Endodermal cell (in vitro differentiated cells): ENCODE data around the gene SLMAP. TPM values are rescaled to one million over a fixed set of nuclear protein-coding genes. Genes with fewer than 3 reads are reported as not detected.

Experiments used
- DNase-seq: peaks from one replicate; pipeline ENCODE4 v3.0.0-alpha.2; 2017
- H3K27ac ChIP-seq: 2 replicates; pipeline ENCODE4 v1.5.1; 2013; ENCODE audit warnings: mild to moderate bottlenecking, low read depth, low read length, moderate library complexity
- H3K27me3 ChIP-seq: 2 replicates; pipeline ENCODE4 v1.6.1; 2013; ENCODE audit warnings: mild to moderate bottlenecking, low read length, moderate library complexity; ENCODE audit not compliant: insufficient read depth, control insufficient read depth, poor library complexity, severe bottlenecking
- H3K36me3 ChIP-seq: 2 replicates; pipeline ENCODE4 v1.7.0; 2013; ENCODE audit warnings: mild to moderate bottlenecking, low read length, moderate library complexity; ENCODE audit not compliant: control insufficient read depth, insufficient read depth
- H3K4me1 ChIP-seq: one replicate; pipeline ENCODE4 v1.7.0; 2013; ENCODE audit warnings: low read length; ENCODE audit not compliant: control insufficient read depth, insufficient read depth
- H3K4me3 ChIP-seq: 2 replicates; pipeline ENCODE4 v1.5.1; 2013; ENCODE audit warnings: mild to moderate bottlenecking, low read length, moderate library complexity
- H3K9ac ChIP-seq: 2 replicates; pipeline ENCODE4 v1.6.1; 2013; ENCODE audit warnings: mild to moderate bottlenecking, low read length, moderate library complexity; ENCODE audit not compliant: poor library complexity, severe bottlenecking; ENCODE audit errors: extremely low read depth
- H3K9me3 ChIP-seq: 2 replicates; pipeline ENCODE4 v1.6.1; 2013; ENCODE audit warnings: mild to moderate bottlenecking, low read length, moderate library complexity; ENCODE audit not compliant: control insufficient read depth
- H3K27ac Mint-ChIP-seq: 2 replicates; pipeline ENCODE4 v1.8.0; 2020; ENCODE audit warnings: mixed read lengths
- H3K27me3 Mint-ChIP-seq: 2 replicates; pipeline ENCODE4 v1.8.0; 2021; ENCODE audit warnings: mild to moderate bottlenecking, mixed read lengths; ENCODE audit not compliant: insufficient read depth
- H3K36me3 Mint-ChIP-seq: 2 replicates; pipeline ENCODE4 v1.8.0; 2020; ENCODE audit warnings: low read depth, mixed read lengths
- H3K4me1 Mint-ChIP-seq: 2 replicates; pipeline ENCODE4 v1.8.0; 2020; ENCODE audit warnings: mixed read lengths
- H3K4me3 Mint-ChIP-seq: 2 replicates; pipeline ENCODE4 v1.8.0; 2020; ENCODE audit warnings: mild to moderate bottlenecking, moderate library complexity, mixed read lengths
- H3K9me3 Mint-ChIP-seq: 2 replicates; pipeline ENCODE4 v1.8.0; 2020; ENCODE audit warnings: mild to moderate bottlenecking, mixed read lengths
- WGBS, 2 experiments: methylation state at CpG; one replicate each; pipeline versions ENCODE4 v1.1.5 to v1.1.7; 2013; ENCODE audit warnings: missing lambda C conversion rate in 2 of 2, mixed read lengths in 1 of 2; ENCODE audit not compliant: insufficient coverage in 1 of 2, insufficient read length in 1 of 2; 5-methylcytosine and 5-hydroxymethylcytosine counted together
- total RNA-seq, 2 donors: library from RNA; stranded (reverse); fragmentation: NEBNext Ultra II Directional in 1 of 2; extraction: Animal tissue kit (Norgen Biotek cat#: 25700) in 1 of 2; gene quantifications; 2 replicates in 1 of 2; 3 replicates in 1 of 2; pipeline ENCODE4 v1.2.1, GENCODE V29; 2021
- TF ChIP-seq, protein P1 (sequence below): fragments of 200-600 bp; sonication (generic); conservative IDR thresholded peaks from 2 replicates; pipeline ENCODE4 v1.5.0; 2021; ENCODE audit warnings: antibody characterized with exemption, mild to moderate bottlenecking

The SLMAP gene
- total RNA-seq, 2 donors from 2014 or later: 64.8 to 65.7 TPM

DNA sequence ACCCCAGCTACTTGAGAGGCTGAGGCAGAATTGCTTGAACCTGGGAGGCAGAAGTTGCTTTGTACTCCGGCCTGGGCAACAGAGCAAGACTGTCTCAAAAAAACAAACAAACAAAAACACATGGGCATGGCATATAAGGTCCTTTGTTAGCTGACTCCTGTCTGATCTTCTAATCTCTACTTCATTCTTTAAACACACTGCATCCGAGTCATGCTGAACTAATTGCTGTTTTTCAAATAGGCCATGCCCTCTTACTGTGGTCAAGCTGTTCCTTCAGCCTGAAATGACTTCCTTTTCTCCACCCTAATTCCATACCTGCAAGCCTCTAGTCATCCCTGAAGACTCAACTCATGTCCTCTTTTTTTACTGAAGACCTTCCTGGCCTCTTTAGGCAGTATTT lies 22.3 kb upstream of the SLMAP start:
- no peaks in the 10 kb centered on the region for H3K9me3 ChIP-seq
- H3K4me3 Mint-ChIP-seq: no peak overlapping the region
- no peak overlapping the region for H3K27ac Mint-ChIP-seq
- DNase-seq: no peak
- WGBS, 2 experiments: 73 to 87% methylated on average over 1 to 2 of the region's 2 CpGs
- H3K4me3 ChIP-seq: no peak overlapping the region
- H3K27me3 ChIP-seq: no peaks in the 10 kb centered on the region
- H3K36me3 ChIP-seq: no peaks in the 10 kb centered on the region
- no peaks in the 10 kb centered on the region for H3K4me1 ChIP-seq
- H3K27ac ChIP-seq: no peak overlapping the region
- TF ChIP-seq, protein P1, sequence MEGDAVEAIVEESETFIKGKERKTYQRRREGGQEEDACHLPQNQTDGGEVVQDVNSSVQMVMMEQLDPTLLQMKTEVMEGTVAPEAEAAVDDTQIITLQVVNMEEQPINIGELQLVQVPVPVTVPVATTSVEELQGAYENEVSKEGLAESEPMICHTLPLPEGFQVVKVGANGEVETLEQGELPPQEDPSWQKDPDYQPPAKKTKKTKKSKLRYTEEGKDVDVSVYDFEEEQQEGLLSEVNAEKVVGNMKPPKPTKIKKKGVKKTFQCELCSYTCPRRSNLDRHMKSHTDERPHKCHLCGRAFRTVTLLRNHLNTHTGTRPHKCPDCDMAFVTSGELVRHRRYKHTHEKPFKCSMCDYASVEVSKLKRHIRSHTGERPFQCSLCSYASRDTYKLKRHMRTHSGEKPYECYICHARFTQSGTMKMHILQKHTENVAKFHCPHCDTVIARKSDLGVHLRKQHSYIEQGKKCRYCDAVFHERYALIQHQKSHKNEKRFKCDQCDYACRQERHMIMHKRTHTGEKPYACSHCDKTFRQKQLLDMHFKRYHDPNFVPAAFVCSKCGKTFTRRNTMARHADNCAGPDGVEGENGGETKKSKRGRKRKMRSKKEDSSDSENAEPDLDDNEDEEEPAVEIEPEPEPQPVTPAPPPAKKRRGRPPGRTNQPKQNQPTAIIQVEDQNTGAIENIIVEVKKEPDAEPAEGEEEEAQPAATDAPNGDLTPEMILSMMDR: no peak
- no peak overlapping the region for H3K9ac ChIP-seq
- H3K36me3 Mint-ChIP-seq: no peaks in the 10 kb centered on the region
- H3K9me3 Mint-ChIP-seq: no peaks in the 10 kb centered on the region
- H3K27me3 Mint-ChIP-seq: no peaks in the 10 kb centered on the region
- peaks cover 11% of the 10 kb centered on the region for H3K4me1 Mint-ChIP-seq

DNA sequence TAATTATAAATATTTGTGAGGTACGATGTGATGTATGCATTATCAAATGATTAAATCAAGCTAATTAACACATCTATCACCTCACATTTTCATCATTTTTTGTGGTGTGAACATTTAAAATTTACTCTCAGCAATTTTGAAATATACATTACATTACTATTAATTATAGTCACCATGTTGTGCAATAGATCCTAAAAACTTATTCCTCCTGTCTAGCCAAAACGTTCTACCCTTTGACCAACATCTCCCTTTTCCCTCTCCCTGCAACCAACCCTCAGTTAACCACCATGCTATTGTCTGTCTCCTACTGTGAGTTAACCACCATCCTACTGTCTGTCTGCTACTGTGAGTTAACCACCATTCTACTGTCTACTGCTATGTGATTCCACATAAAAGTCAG lies 20.7 kb upstream of the SLMAP start:
- H3K4me1 ChIP-seq: no peaks in the 10 kb centered on the region
- no peak overlapping the region for H3K27ac ChIP-seq
- H3K9me3 Mint-ChIP-seq: no peaks in the 10 kb centered on the region
- 80 to 81% methylated on average over 1 of the region's 2 CpGs for WGBS, 2 experiments
- DNase-seq: no peak
- no peaks in the 10 kb centered on the region for H3K27me3 Mint-ChIP-seq
- TF ChIP-seq, protein P1: no peak
- no peak overlapping the region for H3K9ac ChIP-seq
- no peaks in the 10 kb centered on the region for H3K36me3 ChIP-seq
- H3K9me3 ChIP-seq: no peaks in the 10 kb centered on the region
- no peak overlapping the region for H3K4me3 Mint-ChIP-seq
- H3K27me3 ChIP-seq: no peaks in the 10 kb centered on the region
- H3K36me3 Mint-ChIP-seq: no peaks in the 10 kb centered on the region
- no peak overlapping the region for H3K4me3 ChIP-seq
- H3K4me1 Mint-ChIP-seq: peaks cover 5% of the 10 kb centered on the region
- no peak overlapping the region for H3K27ac Mint-ChIP-seq

- H3K36me3 Mint-ChIP-seq: no peaks in the 10 kb centered on the region
- TF ChIP-seq, protein P1: no peak
- Histone ChIP-seq H3K9ac (no peak overlapping the region), H3K27ac (no peak overlapping the region), H3K4me1 (peaks cover 4% of the 10 kb centered on the region), H3K27me3 (no peaks in the 10 kb centered on the region), H3K4me3 (no peak overlapping the region), H3K9me3 (no peaks in the 10 kb centered on the region), H3K36me3 (no peaks in the 10 kb centered on the region)
- WGBS, 2 experiments: 98 to 100% methylated on average over 1 to 6 of the region's 7 CpGs
- H3K27me3 Mint-ChIP-seq: no peaks in the 10 kb centered on the region
- no peak overlapping the region for H3K27ac Mint-ChIP-seq
- no peaks in the 10 kb centered on the region for H3K9me3 Mint-ChIP-seq
- H3K4me3 Mint-ChIP-seq: no peak overlapping the region
- no peak for DNase-seq
- H3K4me1 Mint-ChIP-seq: peaks cover 13% of the 10 kb centered on the region
Observed at GRCh38 chr3:57737840-57738239, 18.3 kb upstream of the SLMAP start.
